H9 (cell line): ENCODE results near the gene EPS15. TPM values are rescaled to one million over a fixed set of nuclear protein-coding genes. Genes with fewer than 3 reads are reported as not detected.

Source experiments
- DNase-seq: peaks from one replicate; pipeline ENCODE4 v3.0.0-alpha.2; 2017
- H2AFZ ChIP-seq: one replicate; pipeline ENCODE4 v1.6.1; 2013; ENCODE audit warnings: mild to moderate bottlenecking, low read length, control low read depth, moderate library complexity
- H2AK5ac ChIP-seq: 2 replicates; pipeline ENCODE4 v1.6.1; 2013; ENCODE audit warnings: low read length, control low read depth, mixed read lengths; ENCODE audit not compliant: insufficient read length
- H2BK120ac ChIP-seq: one replicate; pipeline ENCODE4 v1.6.1; 2013; ENCODE audit warnings: low read depth, mild to moderate bottlenecking, low read length, control low read depth, inconsistent platforms; ENCODE audit not compliant: poor library complexity, severe bottlenecking
- H2BK12ac ChIP-seq: 2 replicates; pipeline ENCODE4 v1.6.1; 2013; ENCODE audit warnings: low read length, control low read depth, mixed read lengths, low read depth; ENCODE audit not compliant: insufficient read length
- H2BK15ac ChIP-seq: 2 replicates; pipeline ENCODE4 v1.6.1; 2013; ENCODE audit warnings: low read depth, low read length, control low read depth
- H2BK20ac ChIP-seq: one replicate; pipeline ENCODE4 v1.6.1; 2013; ENCODE audit warnings: low read depth, mild to moderate bottlenecking, low read length, control low read depth, inconsistent platforms; ENCODE audit not compliant: poor library complexity, severe bottlenecking
- H2BK5ac ChIP-seq: 2 replicates; pipeline ENCODE4 v1.6.1; 2013; ENCODE audit warnings: low read length, control low read depth, mixed read lengths; ENCODE audit not compliant: insufficient read length
- H3K14ac ChIP-seq: 2 replicates; pipeline ENCODE4 v1.6.1; 2013; ENCODE audit warnings: low read length, control low read depth; ENCODE audit not compliant: insufficient read depth
- H3K18ac ChIP-seq: 2 replicates; pipeline ENCODE4 v1.6.1; 2013; ENCODE audit warnings: low read depth, mild to moderate bottlenecking, mixed read lengths, low read length, control low read depth; ENCODE audit not compliant: insufficient read length
- H3K23ac ChIP-seq: 2 replicates; pipeline ENCODE4 v1.6.1; 2013; ENCODE audit warnings: low read length, control low read depth, mixed read lengths, low read depth; ENCODE audit not compliant: insufficient read length
- H3K23me2 ChIP-seq: 2 replicates; pipeline ENCODE4 v1.6.1; 2013; ENCODE audit warnings: low read depth, mild to moderate bottlenecking, mixed read lengths, low read length, control low read depth; ENCODE audit not compliant: insufficient read length, poor library complexity, severe bottlenecking
- H3K27ac ChIP-seq: 2 replicates; pipeline ENCODE4 v1.5.1; 2013; ENCODE audit warnings: low read length, control low read depth, mixed read lengths, low read depth; ENCODE audit not compliant: insufficient read length
- H3K27me3 ChIP-seq: 2 replicates; pipeline ENCODE4 v1.6.1; 2013; ENCODE audit warnings: low read length, control low read depth, inconsistent platforms; ENCODE audit not compliant: insufficient read depth
- H3K4ac ChIP-seq: 2 replicates; pipeline ENCODE4 v1.6.1; 2013; ENCODE audit warnings: low read depth, mild to moderate bottlenecking, control low read depth, inconsistent platforms, low read length, moderate library complexity
- H3K4me1 ChIP-seq: 2 replicates; pipeline ENCODE4 v1.6.1; 2013; ENCODE audit warnings: low read length, control low read depth, inconsistent platforms; ENCODE audit not compliant: insufficient read depth
- H3K4me2 ChIP-seq: 2 replicates; pipeline ENCODE4 v1.6.1; 2013; ENCODE audit warnings: low read length, control low read depth, mixed read lengths; ENCODE audit not compliant: insufficient read length, insufficient read depth
- H3K56ac ChIP-seq: 2 replicates; pipeline ENCODE4 v1.6.1; 2013; ENCODE audit warnings: low read depth, mild to moderate bottlenecking, mixed read lengths, low read length, control low read depth; ENCODE audit not compliant: insufficient read length
- H3K79me1 ChIP-seq: 2 replicates; pipeline ENCODE4 v1.6.1; 2013; ENCODE audit warnings: low read depth, mild to moderate bottlenecking, moderate library complexity, low read length, control low read depth, inconsistent platforms; ENCODE audit not compliant: insufficient read depth, poor library complexity, severe bottlenecking
- H3K79me2 ChIP-seq: 2 replicates; pipeline ENCODE4 v1.6.1; 2013; ENCODE audit warnings: low read length, control low read depth, inconsistent platforms; ENCODE audit not compliant: insufficient read depth
- H3K9ac ChIP-seq: 2 replicates; pipeline ENCODE4 v1.6.1; 2013; ENCODE audit warnings: low read length, control low read depth, mixed read lengths; ENCODE audit not compliant: insufficient read length; ENCODE audit errors: extremely low read depth
- H3K9me3 ChIP-seq: one replicate; pipeline ENCODE4 v1.6.1; 2013; ENCODE audit warnings: low read depth, low read length, inconsistent platforms; ENCODE audit not compliant: control insufficient read depth
- H3T11ph ChIP-seq: one replicate; pipeline ENCODE4 v1.6.1; 2013; ENCODE audit warnings: mild to moderate bottlenecking, low read length, control low read depth, inconsistent platforms
- H4K20me1 ChIP-seq: one replicate; pipeline ENCODE4 v1.6.1; 2013; ENCODE audit not compliant: control insufficient read depth, insufficient read length, insufficient read depth
- H4K5ac ChIP-seq: 2 replicates; pipeline ENCODE4 v1.6.1; 2013; ENCODE audit warnings: low read depth, mild to moderate bottlenecking, mixed read lengths, low read length, control low read depth; ENCODE audit not compliant: insufficient read length
- H4K8ac ChIP-seq: replicated peaks from 2 replicates; pipeline ENCODE4 v1.6.1; 2013; ENCODE audit warnings: low read length, control low read depth, mixed read lengths, low read depth; ENCODE audit not compliant: insufficient read length
- H4K91ac ChIP-seq: 2 replicates; pipeline ENCODE4 v1.6.1; 2013; ENCODE audit warnings: low read depth, mild to moderate bottlenecking, moderate library complexity, mixed read lengths, low read length, control low read depth; ENCODE audit not compliant: insufficient read length
- H3K27ac Mint-ChIP-seq, 3 experiments: 2 replicates in 2 of 3; 3 replicates in 1 of 3; pipeline ENCODE4 v1.8.0; 2020 to 2021; ENCODE audit warnings: mixed read lengths in 3 of 3, mild to moderate bottlenecking in 1 of 3, moderate library complexity in 1 of 3
- H3K27me3 Mint-ChIP-seq: 2 replicates; pipeline ENCODE4 v1.8.0; 2021; ENCODE audit warnings: low read depth, mild to moderate bottlenecking, moderate library complexity, mixed read lengths
- H3K36me3 Mint-ChIP-seq, 3 experiments: 2 replicates in 2 of 3; 3 replicates in 1 of 3; pipeline ENCODE4 v1.8.0; 2020 to 2021; ENCODE audit warnings: low read depth in 3 of 3, mixed read lengths in 3 of 3; ENCODE audit not compliant: insufficient read depth in 1 of 3
- H3K4me1 Mint-ChIP-seq, 2 experiments: 2 replicates each; pipeline ENCODE4 v1.8.0; 2020; ENCODE audit warnings: mixed read lengths in 2 of 2
- H3K4me3 Mint-ChIP-seq, 2 experiments: 2 replicates in 1 of 2; 3 replicates in 1 of 2; pipeline ENCODE4 v1.8.0; 2020 to 2021; ENCODE audit warnings: mild to moderate bottlenecking in 2 of 2, mixed read lengths in 2 of 2, moderate library complexity in 1 of 2
- H3K9me3 Mint-ChIP-seq, 2 experiments: 2 replicates in 1 of 2; 3 replicates in 1 of 2; pipeline ENCODE4 v1.8.0; 2020; ENCODE audit warnings: mild to moderate bottlenecking in 2 of 2, mixed read lengths in 2 of 2, moderate library complexity in 1 of 2
- total RNA-seq: library from RNA; stranded (reverse); gene quantifications from 2 replicates; pipeline ENCODE4 v1.2.1, GENCODE V29; 2021
- TF ChIP-seq, protein P1 (sequence below): fragments of 200-600 bp; sonication (generic); conservative IDR thresholded peaks from 3 replicates; pipeline ENCODE4 v1.8.0; 2021; ENCODE audit warnings: antibody characterized with exemption, mild to moderate bottlenecking

The EPS15 gene
- total RNA-seq, 1 experiment from 2014 or later = 44.1 TPM

GRCh38 chr1:51512120-51512519, 6.9 kb downstream of the EPS15 start:
- no peak overlapping the region for H2BK20ac ChIP-seq
- TF ChIP-seq, protein P1, sequence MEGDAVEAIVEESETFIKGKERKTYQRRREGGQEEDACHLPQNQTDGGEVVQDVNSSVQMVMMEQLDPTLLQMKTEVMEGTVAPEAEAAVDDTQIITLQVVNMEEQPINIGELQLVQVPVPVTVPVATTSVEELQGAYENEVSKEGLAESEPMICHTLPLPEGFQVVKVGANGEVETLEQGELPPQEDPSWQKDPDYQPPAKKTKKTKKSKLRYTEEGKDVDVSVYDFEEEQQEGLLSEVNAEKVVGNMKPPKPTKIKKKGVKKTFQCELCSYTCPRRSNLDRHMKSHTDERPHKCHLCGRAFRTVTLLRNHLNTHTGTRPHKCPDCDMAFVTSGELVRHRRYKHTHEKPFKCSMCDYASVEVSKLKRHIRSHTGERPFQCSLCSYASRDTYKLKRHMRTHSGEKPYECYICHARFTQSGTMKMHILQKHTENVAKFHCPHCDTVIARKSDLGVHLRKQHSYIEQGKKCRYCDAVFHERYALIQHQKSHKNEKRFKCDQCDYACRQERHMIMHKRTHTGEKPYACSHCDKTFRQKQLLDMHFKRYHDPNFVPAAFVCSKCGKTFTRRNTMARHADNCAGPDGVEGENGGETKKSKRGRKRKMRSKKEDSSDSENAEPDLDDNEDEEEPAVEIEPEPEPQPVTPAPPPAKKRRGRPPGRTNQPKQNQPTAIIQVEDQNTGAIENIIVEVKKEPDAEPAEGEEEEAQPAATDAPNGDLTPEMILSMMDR = no peak
- no peak overlapping the region for H3K27ac ChIP-seq
- H2BK12ac ChIP-seq = no peak overlapping the region
- H3K79me1 ChIP-seq = no peaks in the 10 kb centered on the region
- no peak overlapping the region for H4K5ac ChIP-seq
- no peak overlapping the region for H3K9ac ChIP-seq
- H2BK120ac ChIP-seq = no peak overlapping the region
- H3K23me2 ChIP-seq = no peaks in the 10 kb centered on the region
- H2AK5ac ChIP-seq = no peak overlapping the region
- H3K4me2 ChIP-seq = no peak overlapping the region
- Mint-ChIP-seq H3K27ac (no peak overlapping the region), H3K4me3 (no peak overlapping the region), H3K4me1 (peaks cover 3 to 5% of the 10 kb centered on the region in 2 experiments), H3K27me3 (no peaks in the 10 kb centered on the region), H3K36me3 (no peaks in the 10 kb centered on the region), H3K9me3 (no peaks in the 10 kb centered on the region)
- no peak overlapping the region for H3K23ac ChIP-seq
- H4K8ac ChIP-seq = no peak overlapping the region
- no peak for DNase-seq
- no peak overlapping the region for H4K91ac ChIP-seq
- H2AFZ ChIP-seq = no peak overlapping the region
- H3K4ac ChIP-seq = no peak overlapping the region
- no peak overlapping the region for H3K56ac ChIP-seq
- H3K27me3 ChIP-seq = no peaks in the 10 kb centered on the region
- no peak overlapping the region for H3K14ac ChIP-seq
- H2BK5ac ChIP-seq = no peak overlapping the region
- H3K9me3 ChIP-seq = no peaks in the 10 kb centered on the region
- H3K18ac ChIP-seq = no peak overlapping the region
- H4K20me1 ChIP-seq = no peaks in the 10 kb centered on the region
- no peaks in the 10 kb centered on the region; the same call in 1 of the 2 replicates for H3K79me2 ChIP-seq
- no peaks in the 10 kb centered on the region for H3K4me1 ChIP-seq
- H3T11ph ChIP-seq = no peak overlapping the region
- H2BK15ac ChIP-seq = no peak overlapping the region
